Measurements from ENCODE around the gene NOD1. TPM values are rescaled to one million over a fixed set of nuclear protein-coding genes. Genes with fewer than 3 reads are reported as not detected.
A peak's percentile ranks its signal among the peaks of the same experiment; 100 is the strongest.
"Not testable (repeated sequence)": the region's sequence is repeated elsewhere in the genome, so short reads cannot be mapped to it uniquely, and the experiment has no call there.

The NOD1 gene
- total RNA-seq (28.8 and 31.2 TPM in 2 replicates), polyA plus RNA-seq (20.6 and 30.7 TPM in 2 replicates), polyA minus RNA-seq (15.2 and 25.4 TPM in 2 replicates)
- total RNA-seq (2013) = 17.9 TPM

GRCh38 chr7:30478349-30479201 lies at the start of gene NOD1:
NOD1 (minus strand) TSS chr7:30478784; CDS start chr7:30456921, 21,863 bp downstream.
- ATAC-seq (ENCODE audit: low read depth) (peak; percentile 89), DNase-seq (peak; percentile 74)
- H3K9ac ChIP-seq (ENCODE audit: low read length) = peak within 1 kb of the TSS; percentile 83
- TF ChIP-seq CTCF (IDR thresholded peaks at IDR 0.05) (no peak), EZH2 (IDR thresholded peaks at IDR 0.05; ENCODE audit: borderline replicate concordance, insufficient read depth, low read depth, low read length, poor library complexity, severe bottlenecking) (no peak)
- Mint-ChIP-seq H3K9me3 (ENCODE audit: insufficient read depth) (no peaks in the 10 kb centered on the region), H3K27ac (peak within 1 kb of the TSS; percentile 88), H3K4me3 (peak within 1 kb of the TSS; percentile 93), H3K4me1 (peaks cover 58% of the 10 kb centered on the region), H3K27me3 (no peaks in the 10 kb centered on the region)
- H3K4me1 ChIP-seq (ENCODE audit: control insufficient read depth in 2 of 2, insufficient read depth in 2 of 2, low read length in 2 of 2) = peaks cover 46 to 47% of the 10 kb centered on the region in 2 donors
- peaks cover 3 to 12% of the 10 kb centered on the region in 2 experiments for H3K36me3 ChIP-seq (replicated peaks in 1 of 2; ENCODE audit: control extremely low read depth in 1 of 2, control insufficient read depth in 1 of 2, extremely low read depth in 1 of 2, insufficient read depth in 2 of 2, low read length in 1 of 2)
- H3K79me2 ChIP-seq (ENCODE audit: control insufficient read depth, insufficient read depth, low read length) = peaks cover 48% of the 10 kb centered on the region
- H3K27me3 ChIP-seq (replicated peaks in 1 of 4; ENCODE audit: control extremely low read depth in 1 of 4, control insufficient read depth in 3 of 4, insufficient read depth in 4 of 4, low read length in 3 of 4) = no peaks in the 10 kb centered on the region
- peak within 1 kb of the TSS; percentile 90 for H3K4me2 ChIP-seq (replicated peaks; ENCODE audit: low read depth, low read length, poor library complexity, severe bottlenecking)
- POLR2A ChIA-PET = interaction anchor here (0.6 to 2.4 kb wide), 4 partner anchors 14 to 374 kb away, joined by 3 to 7 read pairs (median 6); partner anchors contain the start of gene ZNRF2
- peak within 1 kb of the TSS; percentile 97 for H2AFZ ChIP-seq (ENCODE audit: insufficient read depth, low read depth, low read length, poor library complexity, severe bottlenecking)
- H4K20me1 ChIP-seq (ENCODE audit: control insufficient read depth, insufficient read depth, low read length, poor library complexity, severe bottlenecking) = no peaks in the 10 kb centered on the region
- intact Hi-C loops (cut with micrococcal nuclease) = loop anchor here (1.0 to 10.0 kb wide), 3 partner anchors 15 to 454 kb away; partner anchors contain the start of genes FKBP14, GGCT and PLEKHA8
- no peaks in the 10 kb centered on the region for H3K9me3 ChIP-seq (ENCODE audit: control extremely low read depth in 1 of 3, control insufficient read depth in 2 of 3, insufficient read depth in 1 of 3, low read length in 2 of 3)
- H3K4me3 ChIP-seq (ENCODE audit: control extremely low read depth in 1 of 5, extremely low read depth in 1 of 5, insufficient read depth in 1 of 5, low read depth in 2 of 5, low read length in 4 of 5) = peak within 1 kb of the TSS; percentile 62 to 87 (median 84)
- peak within 1 kb of the TSS; percentile 59 to 66 for H3K27ac ChIP-seq (ENCODE audit: low read length in 2 of 2)
- CTCF ChIA-PET = interaction anchor here (0.6 to 2.0 kb wide), 5 partner anchors 10 to 32 kb away, joined by 3 to 9 read pairs (median 3); no protein-coding TSS in a partner anchor
- WGBS (ENCODE audit: insufficient coverage) = under 1% methylated on average over 72 of the region's 77 CpGs

GRCh38 chr7:30527297-30527696 lies 48.7 kb upstream of the NOD1 start:
- H3K4me3 Mint-ChIP-seq; ATAC-seq (ENCODE audit: low read depth); H3K9me3 ChIP-seq (ENCODE audit: control extremely low read depth in 1 of 3, control insufficient read depth in 2 of 3, insufficient read depth in 1 of 3, low read length in 2 of 3); H4K20me1 ChIP-seq (ENCODE audit: control insufficient read depth, insufficient read depth, low read length, poor library complexity, severe bottlenecking); H3K4me1 ChIP-seq (ENCODE audit: control insufficient read depth in 2 of 2, insufficient read depth in 2 of 2, low read length in 2 of 2); H3K79me2 ChIP-seq (ENCODE audit: control insufficient read depth, insufficient read depth, low read length); H2AFZ ChIP-seq (ENCODE audit: insufficient read depth, low read depth, low read length, poor library complexity, severe bottlenecking); H3K9me3 Mint-ChIP-seq (ENCODE audit: insufficient read depth); DNase-seq; CTCF ChIA-PET; POLR2A ChIA-PET; H3K27ac Mint-ChIP-seq; H3K4me3 ChIP-seq (ENCODE audit: control extremely low read depth in 1 of 5, extremely low read depth in 1 of 5, insufficient read depth in 1 of 5, low read depth in 2 of 5, low read length in 4 of 5); intact Hi-C loops (cut with micrococcal nuclease); H3K27ac ChIP-seq (ENCODE audit: low read length in 2 of 2); H3K9ac ChIP-seq (ENCODE audit: low read length); H3K36me3 ChIP-seq (replicated peaks in 1 of 2; ENCODE audit: control extremely low read depth in 1 of 2, control insufficient read depth in 1 of 2, extremely low read depth in 1 of 2, insufficient read depth in 2 of 2, low read length in 1 of 2); H3K4me1 Mint-ChIP-seq; H3K27me3 Mint-ChIP-seq; H3K27me3 ChIP-seq (replicated peaks in 1 of 4; ENCODE audit: control extremely low read depth in 1 of 4, control insufficient read depth in 3 of 4, insufficient read depth in 4 of 4, low read length in 3 of 4); H3K4me2 ChIP-seq (replicated peaks; ENCODE audit: low read depth, low read length, poor library complexity, severe bottlenecking): not testable (repeated sequence)
- no CpG with 5 or more reads among the region's 1 CpG for WGBS (ENCODE audit: insufficient coverage)
